GM20000 (cell line): Measurements from ENCODE around the gene CYP11A1.

Experiments
- DNase-seq: peaks from one replicate; pipeline ENCODE4 v3.0.0; 2012; ENCODE audit warnings: low spot score
- TF ChIP-seq, protein P1 (sequence below): IDR thresholded peaks from 2 replicates; pipeline ENCODE4 v1.5.1; 2012; ENCODE audit warnings: mild to moderate bottlenecking, control low read depth; ENCODE audit errors: extremely low read depth, missing control alignments

CYP11A1 gene

GRCh38 chr15:74396146-74396438 is 28.6 kb upstream of the CYP11A1 start:
- TF ChIP-seq, protein P1, sequence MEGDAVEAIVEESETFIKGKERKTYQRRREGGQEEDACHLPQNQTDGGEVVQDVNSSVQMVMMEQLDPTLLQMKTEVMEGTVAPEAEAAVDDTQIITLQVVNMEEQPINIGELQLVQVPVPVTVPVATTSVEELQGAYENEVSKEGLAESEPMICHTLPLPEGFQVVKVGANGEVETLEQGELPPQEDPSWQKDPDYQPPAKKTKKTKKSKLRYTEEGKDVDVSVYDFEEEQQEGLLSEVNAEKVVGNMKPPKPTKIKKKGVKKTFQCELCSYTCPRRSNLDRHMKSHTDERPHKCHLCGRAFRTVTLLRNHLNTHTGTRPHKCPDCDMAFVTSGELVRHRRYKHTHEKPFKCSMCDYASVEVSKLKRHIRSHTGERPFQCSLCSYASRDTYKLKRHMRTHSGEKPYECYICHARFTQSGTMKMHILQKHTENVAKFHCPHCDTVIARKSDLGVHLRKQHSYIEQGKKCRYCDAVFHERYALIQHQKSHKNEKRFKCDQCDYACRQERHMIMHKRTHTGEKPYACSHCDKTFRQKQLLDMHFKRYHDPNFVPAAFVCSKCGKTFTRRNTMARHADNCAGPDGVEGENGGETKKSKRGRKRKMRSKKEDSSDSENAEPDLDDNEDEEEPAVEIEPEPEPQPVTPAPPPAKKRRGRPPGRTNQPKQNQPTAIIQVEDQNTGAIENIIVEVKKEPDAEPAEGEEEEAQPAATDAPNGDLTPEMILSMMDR, result no peak
- DNase-seq, result no peak

DNA sequence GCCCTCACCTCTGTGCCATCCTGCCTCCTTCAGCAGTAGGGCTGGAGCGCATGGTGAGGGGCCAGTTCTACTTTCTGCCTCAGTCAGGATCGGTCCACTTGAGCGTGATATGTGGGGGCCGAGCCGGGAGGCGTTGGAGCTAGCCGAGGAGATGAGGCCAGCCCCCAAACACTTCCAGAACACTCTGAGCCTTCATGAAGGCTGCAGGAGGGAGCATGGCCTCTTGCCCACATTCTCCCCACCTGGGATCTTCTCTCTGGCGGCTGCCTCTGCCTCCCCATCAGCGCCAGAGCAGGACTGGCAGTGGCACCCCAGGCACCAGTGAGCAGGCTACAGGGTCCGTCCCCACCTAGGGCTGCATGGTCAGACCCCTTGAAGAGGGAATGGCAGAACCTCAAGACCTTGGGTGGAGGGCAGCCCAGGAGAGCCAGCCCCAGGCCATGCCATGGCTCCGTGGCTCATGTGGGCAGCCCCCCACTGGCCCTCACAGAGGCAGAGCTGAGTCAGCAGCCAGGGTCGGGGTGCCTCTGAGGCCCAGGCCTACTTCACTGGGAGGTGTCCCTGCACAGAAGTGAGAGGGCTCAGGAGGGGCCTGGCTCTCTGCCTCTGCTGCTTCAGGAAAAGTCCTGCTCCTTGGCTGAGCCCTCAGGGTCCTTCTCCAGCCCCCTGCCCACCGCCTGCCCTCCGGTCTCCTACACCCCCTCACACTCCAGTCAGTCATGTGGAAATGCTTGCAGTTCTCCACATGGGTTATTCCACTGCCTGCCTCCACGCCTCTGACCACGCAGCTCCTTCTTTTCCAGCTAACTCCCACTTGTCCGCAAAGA is 28.1 kb upstream of the CYP11A1 start:
- TF ChIP-seq, protein P1, result no peak
- DNase-seq, result no peak

DNA sequence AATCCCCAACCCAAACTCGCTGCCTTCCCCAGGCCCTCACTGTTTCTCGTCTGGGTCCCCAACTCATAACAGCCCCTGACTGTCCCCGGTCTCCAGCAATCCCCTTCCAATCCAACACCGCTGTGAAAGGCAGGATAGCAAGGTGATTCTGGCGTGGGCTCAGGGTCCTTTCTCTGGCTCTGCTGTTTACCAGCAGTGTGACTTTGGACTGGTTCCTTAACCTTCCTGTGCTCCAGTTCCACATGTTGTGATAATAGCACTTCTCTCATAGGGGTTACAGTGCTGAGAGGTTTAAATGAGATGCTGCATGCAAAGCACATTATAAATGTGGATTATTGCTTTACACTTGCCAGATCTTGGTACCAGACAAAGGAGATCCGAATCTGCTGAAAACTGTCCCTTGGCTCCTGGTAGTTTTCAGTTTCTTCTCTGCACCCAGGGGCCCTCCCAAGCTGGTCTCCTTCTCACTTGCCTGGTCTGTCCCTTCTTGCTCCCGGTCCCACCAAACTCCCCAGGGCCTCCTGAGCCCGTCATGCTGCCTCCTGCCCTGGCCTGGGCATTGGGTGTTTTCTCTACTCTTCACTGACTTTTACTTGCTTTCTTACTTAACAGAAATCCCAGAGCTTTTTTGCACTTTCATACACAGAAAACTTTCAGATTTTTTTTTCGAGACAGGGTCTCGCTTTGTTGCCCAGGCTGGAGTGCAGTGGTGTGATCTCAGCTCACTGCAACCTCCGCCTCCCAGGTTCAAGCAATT is 26.8 kb upstream of the CYP11A1 start:
- DNase-seq, result no peak
- TF ChIP-seq, protein P1, result no peak

- TF ChIP-seq, protein P1, result no peak
- DNase-seq, result no peak
These were observed 26.0 kb upstream of the CYP11A1 start for GRCh38 chr15:74393423-74393822.

- DNase-seq, result no peak
- TF ChIP-seq, protein P1, result no peak
These were observed 25.5 kb upstream of the CYP11A1 start for GRCh38 chr15:74392902-74393301.

DNA sequence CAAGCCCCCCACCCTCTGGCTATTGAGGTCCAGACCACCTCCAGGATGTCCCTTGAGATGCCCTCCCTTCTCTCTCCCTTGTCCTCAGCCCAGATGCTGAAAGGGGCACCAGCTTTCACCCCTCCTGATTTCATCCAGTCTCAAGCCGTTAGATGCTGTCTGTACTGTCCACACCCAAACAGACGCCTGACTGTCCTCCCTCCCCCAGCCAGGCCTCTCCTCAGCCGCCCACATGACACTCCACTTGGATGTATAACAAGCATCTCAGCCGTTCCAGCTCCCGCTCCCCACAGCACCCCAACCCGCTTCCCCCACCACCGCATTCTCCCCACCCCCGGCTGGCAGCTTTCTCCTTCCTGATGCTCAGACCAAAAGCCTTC is 25.0 kb upstream of the CYP11A1 start:
- TF ChIP-seq, protein P1, result no peak
- DNase-seq, result no peak

DNA sequence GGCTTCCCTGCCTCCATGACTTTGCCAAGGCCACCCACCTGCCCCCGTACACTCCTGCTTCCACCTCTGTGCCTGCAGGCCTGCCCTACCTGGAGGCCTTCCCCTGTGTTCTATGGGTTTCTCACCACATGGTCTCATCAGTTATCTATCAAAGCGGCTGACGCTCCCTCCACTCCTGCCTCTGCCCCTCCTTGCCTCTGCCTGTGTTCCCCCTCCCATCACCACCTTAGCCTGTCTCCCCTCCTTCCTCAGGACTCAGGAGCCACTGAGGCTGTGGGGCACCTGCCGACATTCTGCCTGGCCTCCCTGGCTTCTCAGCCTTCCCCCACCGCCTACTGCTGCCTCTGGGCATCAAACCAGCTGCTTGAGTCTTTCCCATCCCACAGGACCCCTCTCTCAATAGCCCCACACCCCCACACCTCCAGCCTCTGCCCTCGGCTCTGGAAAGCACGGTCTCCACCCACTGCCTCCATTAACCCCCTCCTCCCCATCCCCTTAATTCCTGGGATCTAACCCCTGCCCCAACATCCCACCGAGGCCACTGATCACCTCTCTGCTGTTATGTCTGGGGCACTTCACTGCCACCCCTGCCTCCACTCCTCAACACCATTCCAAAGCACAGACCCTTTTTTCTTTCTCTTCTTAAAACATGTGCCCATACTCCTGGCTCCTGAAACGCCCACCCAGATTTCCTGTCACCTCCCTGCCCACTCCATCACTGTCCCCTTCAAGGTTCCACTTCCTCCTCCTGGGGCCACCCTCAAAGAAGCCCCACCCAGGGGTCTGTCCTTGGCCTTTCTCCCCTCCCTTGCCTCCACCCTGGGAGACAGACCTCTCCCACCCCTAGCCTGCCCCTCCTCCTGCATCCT is 24.4 kb upstream of the CYP11A1 start:
- TF ChIP-seq, protein P1, result no peak
- DNase-seq, result no peak
